PC-9 (cell line): ENCODE measurements around the gene STAG1. TPM values are rescaled to one million over a fixed set of nuclear protein-coding genes. Genes with fewer than 3 reads are reported as not detected.
A peak's percentile ranks its signal among the peaks of the same experiment; 100 is the strongest.

Experiments
- BruUV-seq: library from RNA; stranded (reverse); fragments of 400-500 nt; replicated peaks from 2 replicates; lab custom pipeline; 2021; lab: Mats Ljungman, UMichigan
- CTCF ChIA-PET: fragments of 300-600 bp; sonication (Branson Sonifier 250); formaldehyde crosslinking; loops from one replicate; lab custom pipeline; 2022; ENCODE audit warnings: antibody characterized with exemption; lab: Charles Lee
- POLR2A ChIA-PET: fragments of 300-600 bp; sonication (Branson Sonifier 250); formaldehyde crosslinking; loops from one replicate; lab custom pipeline; 2022; ENCODE audit warnings: antibody characterized with exemption; ENCODE audit not compliant: unreplicated experiment; lab: Charles Lee
- DNase-seq, 2 experiments: peaks; one replicate each; pipeline versions ENCODE4 v3.0.0 to v3.0.0-alpha.2; 2015 to 2022; ENCODE audit warnings: mixed read lengths in 1 of 2
- H2AFZ ChIP-seq: fragments of 200-600 bp; sonication (generic); 2 replicates; pipeline ENCODE4 v1.8.1; 2017; ENCODE audit warnings: antibody characterized with exemption
- H3F3A ChIP-seq: fragments of 200-600 bp; sonication (generic); 2 replicates; pipeline ENCODE4 v1.8.1; 2017; ENCODE audit warnings: antibody characterized with exemption, mild to moderate bottlenecking, low read depth; ENCODE audit not compliant: insufficient read depth
- H3K27ac ChIP-seq: fragments of 200-600 bp; sonication (generic); 2 replicates; pipeline ENCODE4 v1.6.1; 2016; ENCODE audit warnings: mixed run types
- H3K27me3 ChIP-seq: fragments of 200-600 bp; sonication (generic); 2 replicates; pipeline ENCODE4 v1.6.1; 2016; ENCODE audit warnings: low read depth, mixed run types; ENCODE audit not compliant: insufficient read depth
- H3K36me3 ChIP-seq: fragments of 200-600 bp; sonication (generic); 2 replicates; pipeline ENCODE4 v1.6.1; 2016; ENCODE audit warnings: low read depth, mixed run types
- H3K4me1 ChIP-seq: fragments of 200-600 bp; sonication (generic); replicated peaks from 2 replicates; pipeline ENCODE4 v1.6.1; 2016; ENCODE audit warnings: mixed run types; ENCODE audit not compliant: insufficient read depth
- H3K4me2 ChIP-seq: fragments of 200-600 bp; sonication (generic); 2 replicates; pipeline ENCODE4 v1.6.1; 2017; ENCODE audit warnings: mixed run types
- H3K4me3 ChIP-seq: fragments of 200-600 bp; sonication (generic); 2 replicates; pipeline ENCODE4 v1.6.1; 2016; ENCODE audit warnings: mixed run types
- H3K79me2 ChIP-seq: fragments of 200-600 bp; sonication (generic); 2 replicates; pipeline ENCODE4 v1.6.1; 2017; ENCODE audit warnings: low read depth, mixed run types
- H3K9me2 ChIP-seq: fragments of 200-600 bp; sonication (generic); 2 replicates; pipeline ENCODE4 v1.8.1; 2017; ENCODE audit warnings: mild to moderate bottlenecking; ENCODE audit not compliant: insufficient read depth
- H3K9me3 ChIP-seq: fragments of 200-600 bp; sonication (generic); 2 replicates; pipeline ENCODE4 v1.8.1; 2016; ENCODE audit warnings: low read depth; ENCODE audit not compliant: insufficient read depth
- H4K20me1 ChIP-seq: fragments of 200-600 bp; sonication (generic); 2 replicates; pipeline ENCODE4 v1.8.1; 2017; ENCODE audit not compliant: insufficient read depth
- CTCF ChIP-seq: fragments of 200-600 bp; sonication (generic); conservative IDR thresholded peaks from 2 replicates; pipeline ENCODE4 v1.6.1; 2017; ENCODE audit warnings: mixed run types, antibody characterized with exemption, mild to moderate bottlenecking, moderate library complexity
- EZH2 ChIP-seq: fragments of 200-600 bp; sonication (generic); IDR thresholded peaks from 2 replicates; pipeline ENCODE4 v1.8.0; 2017; ENCODE audit warnings: antibody characterized with exemption, low read depth
- intact Hi-C: fragments of 100-400 bp; cut with micrococcal nuclease; formaldehyde crosslinking; loops from one replicate; pipeline ENCODE4 v1.10.0; 2022; ENCODE audit not compliant: unreplicated experiment
- total RNA-seq: library from RNA; stranded (reverse); gene quantifications from 2 replicates; pipeline ENCODE4 v1.2.3, GENCODE V29; 2021

STAG1 gene
- total RNA-seq, 1 experiment from 2014 or later = 39.3 TPM

- Histone ChIP-seq H3K4me1 (peaks cover 10% of the 10 kb centered on the region), H2AFZ (no peak overlapping the region), H3K27me3 (no peaks in the 10 kb centered on the region), H3F3A (0 out of 2 replicates have a peak, but pooled peaks cover 3% of the 10 kb centered on the region), H4K20me1 (0 out of 2 replicates have a peak, but pooled peaks cover 7% of the 10 kb centered on the region), H3K27ac (no peak overlapping the region), H3K4me2 (no peak overlapping the region), H3K9me2 (no peaks in the 10 kb centered on the region), H3K9me3 (no peaks in the 10 kb centered on the region), H3K4me3 (no peak overlapping the region), H3K36me3 (no peaks in the 10 kb centered on the region), H3K79me2 (peaks cover 74% of the 10 kb centered on the region)
- intact Hi-C loops = loop anchor here (5.0 kb wide), 1 partner anchor 283 kb away; no protein-coding TSS in a partner anchor
- DNase-seq = no peak
- ChIA-PET POLR2A (no interaction called here), CTCF (interaction anchor here (0.6 kb wide), 1 partner anchor 107 kb away, joined by 7 read pairs; no protein-coding TSS in a partner anchor)
- no peak for TF ChIP-seq EZH2
- no peak for TF ChIP-seq CTCF
- BruUV-seq = no TSS peak
Observed at GRCh38 chr3:136634821-136635220, 117.4 kb downstream of the STAG1 start.

- DNase-seq = peak in 1 of 2 experiments; percentile 53
- intact Hi-C loops = loop anchor here (5.0 kb wide), 1 partner anchor 280 kb away; no protein-coding TSS in a partner anchor
- CTCF ChIA-PET = no interaction called here
- no peak overlapping the region; the same call in 1 of the 2 replicates for H3K4me2 ChIP-seq
- H3K9me3 ChIP-seq = no peaks in the 10 kb centered on the region
- no peak for TF ChIP-seq CTCF
- TF ChIP-seq EZH2 = no peak
- H3K4me3 ChIP-seq = no peak overlapping the region
- BruUV-seq = no TSS peak
- 0 out of 2 replicates have a peak, but pooled peaks cover 8% of the 10 kb centered on the region for H3F3A ChIP-seq
- 0 out of 2 replicates have a peak, but pooled peaks cover 7% of the 10 kb centered on the region for H4K20me1 ChIP-seq
- H3K36me3 ChIP-seq = 0 out of 2 replicates have a peak, but pooled peaks cover 7% of the 10 kb centered on the region
- peaks cover 64% of the 10 kb centered on the region for H3K79me2 ChIP-seq
- H3K4me1 ChIP-seq = peaks cover 10% of the 10 kb centered on the region
- no peaks in the 10 kb centered on the region for H3K27me3 ChIP-seq
- H2AFZ ChIP-seq = no peak overlapping the region
- POLR2A ChIA-PET = no interaction called here
- no peaks in the 10 kb centered on the region for H3K9me2 ChIP-seq
- no peak overlapping the region for H3K27ac ChIP-seq
Observed at GRCh38 chr3:136632625-136633081, 119.5 kb downstream of the STAG1 start.

- H4K20me1 ChIP-seq = 0 out of 2 replicates have a peak, but pooled peaks cover 7% of the 10 kb centered on the region
- BruUV-seq = no TSS peak
- POLR2A ChIA-PET = no interaction called here
Observed at GRCh38 chr3:136631424-136631823, 120.8 kb downstream of the STAG1 start.

More at GRCh38 chr3:136631424-136631823, 120.8 kb downstream of the STAG1 start:
- Histone ChIP-seq H3F3A (peaks cover 14% of the 10 kb centered on the region), H3K4me1 (peaks cover 17% of the 10 kb centered on the region), H2AFZ (no peak overlapping the region), H3K27me3 (no peaks in the 10 kb centered on the region), H3K36me3 (0 out of 2 replicates have a peak, but pooled peaks cover 9% of the 10 kb centered on the region), H3K9me3 (no peaks in the 10 kb centered on the region), H3K4me3 (no peak overlapping the region), H3K4me2 (no peak overlapping the region), H3K9me2 (no peaks in the 10 kb centered on the region), H3K27ac (no peak overlapping the region), H3K79me2 (peaks cover 65% of the 10 kb centered on the region)
- no peak for DNase-seq
- no peak for TF ChIP-seq EZH2
- no peak for TF ChIP-seq CTCF
- intact Hi-C loops = loop anchor here (5.0 kb wide), 1 partner anchor 279 kb away; no protein-coding TSS in a partner anchor
- CTCF ChIA-PET = no interaction called here
